HG03139 (cell line): ENCODE results near the gene RRM1.
"Not testable (repeated sequence)": the region's sequence is repeated elsewhere in the genome, so short reads cannot be mapped to it uniquely, and the experiment has no call there.

Experiments used
- ATAC-seq: cut with Tn5 transposase; IDR thresholded peaks from one replicate; pipeline ENCODE4 v1.9.1; 2021; ENCODE audit not compliant: unreplicated experiment

RRM1 gene

GRCh38 chr11:4076774-4077173, 17.8 kb upstream of the RRM1 start:
- ATAC-seq = no peak

- no peak for ATAC-seq
Observed at GRCh38 chr11:4083198-4083597, 11.4 kb upstream of the RRM1 start.

GRCh38 chr11:4084406-4085125, 10.0 kb upstream of the RRM1 start:
- no peak for ATAC-seq

GRCh38 chr11:4085575-4085974, 9.0 kb upstream of the RRM1 start:
- no peak for ATAC-seq

GRCh38 chr11:4086575-4087353, 7.8 kb upstream of the RRM1 start:
- no peak for ATAC-seq

- no peak for ATAC-seq
Observed at GRCh38 chr11:4087551-4087950, 7.0 kb upstream of the RRM1 start.

GRCh38 chr11:4090258-4090657, 4.3 kb upstream of the RRM1 start:
- no peak for ATAC-seq

- ATAC-seq = no peak
Observed at GRCh38 chr11:4092026-4092425, 2.6 kb upstream of the RRM1 start.

GRCh38 chr11:4093519-4094347, 866 bp upstream of the RRM1 start:
- no peak for ATAC-seq

- ATAC-seq = no peak
Observed at GRCh38 chr11:4095509-4096230, 1.1 kb downstream of the RRM1 start.

- no peak for ATAC-seq
Observed at GRCh38 chr11:4098026-4098621, 3.5 kb downstream of the RRM1 start.

GRCh38 chr11:4102711-4103110, 8.1 kb downstream of the RRM1 start:
- ATAC-seq = no peak

- no peak for ATAC-seq
Observed at GRCh38 chr11:4103269-4103668, 8.7 kb downstream of the RRM1 start.

- no peak for ATAC-seq
Observed at GRCh38 chr11:4105916-4106315, 11.3 kb downstream of the RRM1 start.

GRCh38 chr11:4111834-4112233, 17.2 kb downstream of the RRM1 start:
- no peak for ATAC-seq

- ATAC-seq = no peak
Observed at GRCh38 chr11:4115128-4115527, 20.5 kb downstream of the RRM1 start.

- ATAC-seq = no peak
Observed at GRCh38 chr11:4118107-4118506, 23.5 kb downstream of the RRM1 start.

- no peak for ATAC-seq
Observed at GRCh38 chr11:4123218-4123617, 28.6 kb downstream of the RRM1 start.

- no peak for ATAC-seq
Observed at GRCh38 chr11:4125141-4125540, 30.5 kb downstream of the RRM1 start.

- ATAC-seq = no peak
Observed at GRCh38 chr11:4127357-4127756, 32.8 kb downstream of the RRM1 start.

- not testable (repeated sequence) for ATAC-seq
Observed at GRCh38 chr11:4130219-4130618, 35.6 kb downstream of the RRM1 start.
